HepG2 (cell line): ENCODE measurements around the gene RPS2. TPM values are rescaled to one million over a fixed set of nuclear protein-coding genes. Genes with fewer than 3 reads are reported as not detected.

Experiments
- AKAP8 ChIP-seq: sonication (generic); formaldehyde crosslinking; IDR thresholded peaks from 2 replicates; pipeline ENCODE4 v1.5.1; 2020; ENCODE audit warnings: mild to moderate bottlenecking, missing genetic modification reagents
- ATF3 ChIP-seq: sonication (generic); formaldehyde crosslinking; IDR thresholded peaks from 2 replicates; pipeline ENCODE4 v1.4.0; 2020; ENCODE audit warnings: missing genetic modification reagents
- ATF6 ChIP-seq: sonication (generic); formaldehyde crosslinking; conservative IDR thresholded peaks from 2 replicates; pipeline ENCODE4 v1.4.0; 2020; ENCODE audit warnings: missing genetic modification reagents
- FOXK1 ChIP-seq: sonication (generic); formaldehyde crosslinking; IDR thresholded peaks from 2 replicates; pipeline ENCODE4 v1.4.0; 2020; ENCODE audit warnings: low read depth, missing genetic modification reagents, borderline replicate concordance
- HNF4A ChIP-seq: sonication (generic); formaldehyde crosslinking; IDR thresholded peaks from 2 replicates; pipeline ENCODE4 v1.4.0; 2020; ENCODE audit warnings: missing genetic modification reagents
- KMT2A ChIP-seq: sonication (generic); formaldehyde crosslinking; IDR thresholded peaks from 2 replicates; pipeline ENCODE4 v1.4.0; 2020; ENCODE audit warnings: missing genetic modification reagents
- MAX ChIP-seq: IDR thresholded peaks from 2 replicates; pipeline ENCODE4 v1.6.1; 2012; ENCODE audit warnings: inconsistent platforms
- MIER2 ChIP-seq: IDR thresholded peaks from 2 replicates; pipeline ENCODE4 v1.6.1; 2016; ENCODE audit warnings: missing biosample characterization, missing genetic modification reagents
- NONO ChIP-seq, 2 experiments: fragments of 450-650 bp in 1 of 2; sonication (generic) in 1 of 2; formaldehyde crosslinking in 1 of 2; IDR thresholded peaks in 1 of 2; conservative IDR thresholded peaks in 1 of 2; 2 replicates each; pipeline versions ENCODE4 v1.6.1 to v1.8.0; 2017 to 2022; ENCODE audit warnings: mild to moderate bottlenecking in 1 of 2, missing genetic modification reagents in 1 of 2, moderate library complexity in 1 of 2
- PHF5A ChIP-seq: IDR thresholded peaks from one replicate; pipeline ENCODE4 v1.6.1; 2018; ENCODE audit warnings: low read depth, missing genetic modification reagents; ENCODE audit not compliant: unreplicated experiment
- POLR2AphosphoS5 ChIP-seq: IDR thresholded peaks from 2 replicates; pipeline ENCODE4 v1.6.1; 2012; ENCODE audit warnings: low read depth, low read length
- RAD21 ChIP-seq: fragments of 450-650 bp; formaldehyde crosslinking; IDR thresholded peaks from 2 replicates; pipeline ENCODE4 v1.5.0; 2020; ENCODE audit warnings: mild to moderate bottlenecking
- RFX1 ChIP-seq: fragments of 450-650 bp; IDR thresholded peaks from 2 replicates; pipeline ENCODE4 v1.6.1; 2017
- SSRP1 ChIP-seq: IDR thresholded peaks from 2 replicates; pipeline ENCODE4 v1.6.1; 2016; ENCODE audit warnings: control low read depth
- TARDBP ChIP-seq: sonication (generic); formaldehyde crosslinking; IDR thresholded peaks from 2 replicates; pipeline ENCODE4 v1.8.0; 2022; ENCODE audit warnings: mild to moderate bottlenecking, missing genetic modification reagents
- ZFYVE20 ChIP-seq: sonication (generic); formaldehyde crosslinking; IDR thresholded peaks from 2 replicates; pipeline ENCODE4 v1.8.0; 2023; ENCODE audit warnings: low read depth, mild to moderate bottlenecking, moderate library complexity, missing genetic modification reagents, borderline replicate concordance
- ZNF432 ChIP-seq: sonication (generic); formaldehyde crosslinking; IDR thresholded peaks from 2 replicates; pipeline ENCODE4 v1.5.0; 2020; ENCODE audit warnings: missing genetic modification reagents, mild to moderate bottlenecking, borderline replicate concordance
- ZNF570 ChIP-seq: sonication (generic); formaldehyde crosslinking; IDR thresholded peaks from 2 replicates; pipeline ENCODE4 v1.4.0; 2020; ENCODE audit warnings: mild to moderate bottlenecking, missing genetic modification reagents, borderline replicate concordance
- ZNF772 ChIP-seq: sonication (generic); formaldehyde crosslinking; IDR thresholded peaks from 2 replicates; pipeline ENCODE4 v1.5.0; 2020; ENCODE audit warnings: mild to moderate bottlenecking, missing genetic modification reagents
- ZNF839 ChIP-seq: sonication (generic); formaldehyde crosslinking; IDR thresholded peaks from 2 replicates; pipeline ENCODE4 v1.4.0; 2020; ENCODE audit warnings: missing genetic modification reagents, mild to moderate bottlenecking, borderline replicate concordance
- ZSCAN20 ChIP-seq: sonication (generic); formaldehyde crosslinking; IDR thresholded peaks from 2 replicates; pipeline ENCODE4 v1.4.0; 2020; ENCODE audit warnings: missing genetic modification reagents, mild to moderate bottlenecking, borderline replicate concordance
- ZSCAN29 ChIP-seq: sonication (generic); formaldehyde crosslinking; conservative IDR thresholded peaks from 2 replicates; pipeline ENCODE4 v1.4.0; 2020; ENCODE audit warnings: mild to moderate bottlenecking, missing genetic modification reagents
- ZSCAN9 ChIP-seq: IDR thresholded peaks from 2 replicates; pipeline ENCODE4 v1.6.1; 2016; ENCODE audit warnings: borderline replicate concordance
- ZZZ3 ChIP-seq: sonication (generic); formaldehyde crosslinking; IDR thresholded peaks from 2 replicates; pipeline ENCODE4 v1.4.0; 2020; ENCODE audit warnings: missing genetic modification reagents, mild to moderate bottlenecking, borderline replicate concordance
- polyA plus RNA-seq, 8 experiments: library from polyadenylated mRNA; depleted of rRNA in 3 of 8; stranded (reverse) in 7 of 8; unstranded in 1 of 8; fragments of >200 nt; fragmentation: Illumina TruSeq in 4 of 8; extraction: Trizol in 4 of 8; gene quantifications; 2 replicates each; pipeline versions ENCODE4 v1.2.1 to v1.2.3, GENCODE V29; 2011 to 2016; ENCODE audit warnings: low read depth in 4 of 8, missing spikeins in 1 of 8, mixed read lengths in 1 of 8; ENCODE audit not compliant: insufficient read depth in 1 of 8
- total RNA-seq, 5 experiments: library from RNA; depleted of rRNA; stranded (reverse); fragments of >200 nt; fragmentation: Illumina TruSeq; extraction: Trizol; gene quantifications; 2 replicates each; pipeline ENCODE4 v1.2.3, GENCODE V29; 2016; ENCODE audit warnings: low read depth in 1 of 5
- TF ChIP-seq, protein P1 (sequence below): sonication (generic); formaldehyde crosslinking; IDR thresholded peaks from 2 replicates; pipeline ENCODE4 v1.8.1; 2023; ENCODE audit warnings: missing genetic modification reagents, inconsistent platforms, borderline replicate concordance
- TF ChIP-seq, protein P2 (sequence below): sonication (generic); IDR thresholded peaks from 2 replicates; pipeline ENCODE4 v1.6.1; 2016; ENCODE audit warnings: low read depth, borderline replicate concordance

Gene RPS2
- total and polyA plus RNA-seq, 2 of the 13 experiments (the other 11 are each of a cell fraction or from before 2014, with no cell fraction given): 1,908 to 4,514 TPM

DNA sequence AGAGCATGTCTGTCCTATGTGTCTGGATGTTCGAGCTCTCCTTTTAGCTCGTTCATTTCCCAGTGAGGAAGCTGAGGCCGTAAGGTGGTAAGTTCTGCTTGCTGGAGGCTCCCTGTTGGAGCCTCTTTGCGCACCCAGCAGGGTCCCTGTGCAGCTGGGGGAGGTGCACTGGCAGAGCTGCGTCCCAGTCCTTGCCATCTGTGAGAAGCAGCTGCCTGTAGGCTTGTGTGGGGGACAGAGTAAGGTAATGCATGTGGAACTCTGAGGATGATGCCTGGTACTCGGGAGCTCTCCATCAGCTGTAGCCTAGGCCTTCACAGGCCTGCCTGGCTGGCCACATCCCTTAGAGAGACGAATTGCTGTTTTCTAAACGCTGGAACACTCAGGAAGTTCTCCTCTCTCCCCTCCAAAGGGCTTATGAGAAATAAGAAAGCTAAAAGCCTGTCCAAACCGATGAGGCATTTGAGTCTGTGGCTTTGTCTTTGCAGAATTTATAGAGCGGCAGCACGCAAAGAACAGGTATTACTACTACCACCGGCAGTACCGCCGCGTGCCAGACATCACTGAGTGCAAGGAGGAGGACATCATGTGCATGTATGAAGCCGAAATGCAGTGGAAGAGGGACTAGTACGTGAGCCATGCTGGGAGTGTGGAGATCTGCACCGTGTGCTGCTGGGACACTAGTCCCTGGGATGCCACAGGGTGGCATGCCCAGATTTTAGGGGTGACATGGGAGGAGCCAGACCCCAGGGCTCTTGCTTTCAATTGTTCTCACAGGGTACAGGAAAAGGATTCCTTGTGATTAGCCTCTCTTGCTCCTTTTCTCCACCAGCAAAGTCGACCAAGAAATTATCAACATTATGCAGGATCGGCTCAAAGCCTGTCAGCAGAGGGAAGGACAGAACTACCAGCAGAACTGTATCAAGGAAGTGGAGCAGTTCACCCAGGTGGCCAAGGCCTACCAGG is 3.7 kb downstream of the RPS2 start (continued):
- TF ChIP-seq NONO (IDR thresholded peaks at IDR 0.05): no peak
- TF ChIP-seq NONO (CRISPR knock-in tag; conservative IDR thresholded peaks at IDR 0.05): peak; percentile 54; the same call in 1 of the 2 replicates
- no peak for TF ChIP-seq ZZZ3
- TF ChIP-seq RFX1: no peak
- TF ChIP-seq ZSCAN29: no peak
- TF ChIP-seq AKAP8: 0 out of 2 replicates have a peak, but pooled peaks have one; percentile 21
- TF ChIP-seq SSRP1 (CRISPR knock-in tag): peak; percentile 90; the same call in 1 of the 2 replicates
- TF ChIP-seq ATF6 (CRISPR knock-in tag): no peak
- TF ChIP-seq FOXK1 (CRISPR knock-in tag): no peak
- TF ChIP-seq ZNF432 (CRISPR knock-in tag): no peak
- TF ChIP-seq ZNF570 (CRISPR knock-in tag): no peak
- TF ChIP-seq TARDBP (CRISPR knock-in tag): no peak
- peak; percentile 8 for TF ChIP-seq PHF5A
- TF ChIP-seq, protein P1, sequence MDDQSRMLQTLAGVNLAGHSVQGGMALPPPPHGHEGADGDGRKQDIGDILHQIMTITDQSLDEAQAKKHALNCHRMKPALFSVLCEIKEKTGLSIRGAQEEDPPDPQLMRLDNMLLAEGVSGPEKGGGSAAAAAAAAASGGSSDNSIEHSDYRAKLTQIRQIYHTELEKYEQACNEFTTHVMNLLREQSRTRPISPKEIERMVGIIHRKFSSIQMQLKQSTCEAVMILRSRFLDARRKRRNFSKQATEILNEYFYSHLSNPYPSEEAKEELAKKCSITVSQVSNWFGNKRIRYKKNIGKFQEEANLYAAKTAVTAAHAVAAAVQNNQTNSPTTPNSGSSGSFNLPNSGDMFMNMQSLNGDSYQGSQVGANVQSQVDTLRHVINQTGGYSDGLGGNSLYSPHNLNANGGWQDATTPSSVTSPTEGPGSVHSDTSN (CRISPR knock-in tag): no peak
- TF ChIP-seq MAX: peak; percentile 50; the same call in 1 of the 2 replicates
- TF ChIP-seq ZSCAN20 (CRISPR knock-in tag): 0 out of 2 replicates have a peak, but pooled peaks have one; percentile 2
- no peak for TF ChIP-seq KMT2A (CRISPR knock-in tag)
- no peak for TF ChIP-seq ATF3 (CRISPR knock-in tag)
- peak; percentile 59 for TF ChIP-seq POLR2AphosphoS5
- TF ChIP-seq MIER2: no peak
- TF ChIP-seq ZNF772 (CRISPR knock-in tag): 0 out of 2 replicates have a peak, but pooled peaks have one; percentile 50
- TF ChIP-seq ZFYVE20 (CRISPR knock-in tag): no peak
- TF ChIP-seq HNF4A (CRISPR knock-in tag): no peak
- peak; percentile 6 for TF ChIP-seq RAD21
- TF ChIP-seq, protein P2, sequence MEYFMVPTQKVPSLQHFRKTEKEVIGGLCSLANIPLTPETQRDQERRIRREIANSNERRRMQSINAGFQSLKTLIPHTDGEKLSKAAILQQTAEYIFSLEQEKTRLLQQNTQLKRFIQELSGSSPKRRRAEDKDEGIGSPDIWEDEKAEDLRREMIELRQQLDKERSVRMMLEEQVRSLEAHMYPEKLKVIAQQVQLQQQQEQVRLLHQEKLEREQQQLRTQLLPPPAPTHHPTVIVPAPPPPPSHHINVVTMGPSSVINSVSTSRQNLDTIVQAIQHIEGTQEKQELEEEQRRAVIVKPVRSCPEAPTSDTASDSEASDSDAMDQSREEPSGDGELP: peak; percentile 23; the same call in 1 of the 2 replicates
- TF ChIP-seq ZSCAN9 (CRISPR knock-in tag): no peak; the same call in 1 of the 2 replicates
- TF ChIP-seq ZNF839 (CRISPR knock-in tag): peak; percentile 27; the same call in 1 of the 2 replicates
